GM19395 (cell line): ENCODE data around the gene FLAD1.

Experiments
- ATAC-seq: cut with Tn5 transposase; IDR thresholded peaks from one replicate; pipeline ENCODE4 v1.9.1; 2021; ENCODE audit warnings: mild to moderate bottlenecking, moderate library complexity; ENCODE audit not compliant: unreplicated experiment

FLAD1 gene

GRCh38 chr1:154982897-154983648 lies at the start of gene FLAD1:
Gene FLAD1 (plus strand): TSS chr1:154983344. CDS start chr1:154983695, 351 bp downstream.
- peak; percentile 97 for ATAC-seq

DNA sequence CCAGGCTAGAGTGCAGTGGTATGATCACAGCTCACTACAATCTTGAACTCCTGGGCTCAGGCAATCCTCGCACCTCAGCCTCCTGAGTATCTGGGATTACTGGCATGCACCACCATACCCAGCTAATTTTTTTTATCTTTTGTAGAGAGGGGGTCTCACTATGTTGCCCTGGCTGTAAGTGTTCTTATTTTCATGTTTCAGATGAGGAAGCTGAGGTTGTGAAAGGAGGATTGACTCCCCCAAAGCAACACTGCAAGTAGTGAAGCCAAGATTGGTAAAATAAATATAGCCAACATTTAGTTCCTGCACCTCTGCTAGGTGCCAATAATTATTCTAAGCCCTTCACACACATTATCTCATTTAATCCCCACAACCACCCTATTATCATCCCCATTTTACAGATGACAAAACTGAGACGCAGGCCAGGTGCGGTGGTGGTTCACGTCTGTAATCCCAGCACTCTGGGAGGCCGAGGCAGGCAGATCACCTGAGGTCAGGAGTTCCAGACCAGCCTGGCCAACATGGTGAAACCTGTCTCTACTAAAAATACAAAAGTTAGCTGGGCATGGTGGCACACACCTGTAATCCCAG lies 48.7 kb upstream of the FLAD1 start:
- ATAC-seq, result no peak

DNA sequence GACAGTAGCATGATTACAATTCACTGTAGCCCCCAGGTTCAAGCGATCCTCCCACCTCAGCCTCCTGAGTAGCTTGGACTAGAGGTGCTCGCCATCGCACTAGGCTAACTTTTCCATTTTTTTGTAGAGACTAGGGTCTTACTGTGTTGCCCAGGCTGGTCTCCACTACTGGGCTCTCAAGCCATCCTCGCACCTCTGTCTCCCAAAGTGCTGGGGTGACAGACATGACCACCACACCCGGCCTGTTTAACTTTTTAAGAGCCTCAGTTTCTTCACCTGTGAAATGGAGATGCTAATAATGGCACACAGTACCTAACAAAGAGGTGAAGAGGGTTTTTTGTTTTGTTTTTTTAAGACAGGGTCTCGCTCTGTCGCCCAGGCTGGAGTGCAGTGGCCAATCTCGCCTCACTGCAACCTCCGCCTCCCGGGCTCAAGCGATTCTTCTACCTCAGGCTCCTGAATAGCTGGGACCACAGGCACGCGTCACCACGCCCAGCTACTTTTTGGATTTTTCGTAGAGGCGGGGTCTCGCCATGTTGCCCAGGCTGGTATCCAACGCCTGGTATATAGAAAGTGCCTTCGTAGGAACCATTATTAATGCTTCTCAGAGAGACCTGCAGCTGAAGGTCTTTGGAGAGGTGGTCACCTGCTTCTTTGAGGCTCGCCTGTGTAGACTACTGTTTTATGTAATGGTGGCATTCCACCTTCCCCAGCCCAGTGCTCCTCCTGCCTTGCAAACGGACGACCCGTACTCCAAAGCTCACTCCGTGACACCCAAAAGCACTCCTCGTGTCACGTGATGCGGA lies 47.2 kb upstream of the FLAD1 start:
- no peak for ATAC-seq

DNA sequence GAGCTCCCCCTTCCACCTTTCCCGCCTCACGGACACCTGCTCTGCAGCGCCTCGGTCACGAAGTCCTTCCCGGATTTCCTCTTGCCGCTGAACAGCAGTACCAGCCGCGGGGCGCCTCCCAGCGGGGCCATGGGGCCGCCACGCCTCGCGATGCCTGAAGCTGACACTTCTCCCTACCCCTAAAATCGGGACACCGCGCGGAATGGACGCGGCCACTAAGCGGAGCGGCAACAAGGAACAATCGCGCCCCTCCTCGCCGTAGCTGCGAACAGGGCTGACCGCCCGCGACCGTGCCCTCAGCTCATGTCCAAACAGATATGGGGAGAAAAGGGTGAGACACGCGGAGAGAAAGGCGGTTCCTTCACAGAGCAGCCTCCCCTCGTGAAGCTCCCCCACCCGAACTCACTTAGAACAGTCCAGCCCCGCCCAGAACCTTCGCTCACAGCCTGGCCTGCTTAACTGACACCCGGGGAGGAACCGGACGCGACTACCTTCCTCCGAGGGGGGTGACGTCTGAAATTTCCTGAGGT lies 46.5 kb upstream of the FLAD1 start, which contains the start of gene PMVK:
TSS of gene PMVK (minus strand) at position 165 of the 530 bp plus-strand sequence. CDS start at position 131, 34 bp downstream.
- ATAC-seq, result peak; percentile 79

DNA sequence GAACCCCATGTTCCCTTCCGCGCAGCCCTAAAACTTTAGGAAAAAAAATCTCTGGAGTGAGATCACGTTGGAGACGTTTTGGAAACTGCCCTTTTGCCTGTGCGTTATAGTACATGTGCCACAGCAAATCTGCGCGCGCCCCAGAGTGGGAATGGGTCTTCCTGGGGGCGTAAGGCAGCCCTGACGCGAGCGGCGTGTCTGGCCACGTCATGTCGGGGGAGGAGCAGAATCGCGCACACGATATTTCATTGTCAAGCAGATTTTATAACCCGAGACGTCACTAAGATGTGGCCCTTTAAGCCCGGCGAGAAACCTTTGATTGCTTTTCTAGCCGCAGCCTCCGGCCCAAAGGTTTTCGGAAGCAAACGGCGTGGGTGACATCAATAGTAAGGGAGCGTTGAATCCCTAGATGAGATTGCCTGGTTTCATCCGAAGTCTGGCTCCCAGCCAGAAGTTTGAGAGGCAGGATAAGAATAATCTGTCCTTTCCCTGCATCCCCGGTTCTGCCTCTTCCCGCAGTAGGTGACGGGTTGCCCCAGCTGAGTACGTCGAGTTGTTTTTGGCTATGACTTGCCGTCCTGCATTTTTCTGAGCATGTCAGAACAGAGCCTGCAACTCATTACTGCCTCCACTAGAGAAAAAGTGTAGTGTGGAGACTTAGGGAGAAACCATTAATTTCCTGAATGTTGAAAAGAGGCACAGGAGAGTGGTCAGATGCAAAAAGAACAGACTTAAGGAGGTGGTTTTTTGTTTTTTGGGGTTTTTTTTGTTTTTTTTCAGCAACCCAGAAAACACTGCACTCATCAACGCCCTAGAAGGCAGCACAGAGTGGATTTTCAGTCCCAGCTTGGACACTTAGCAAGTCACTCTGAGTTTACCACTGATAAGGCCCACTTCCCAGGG lies 45.8 kb upstream of the FLAD1 start:
- ATAC-seq, result peak; percentile 60

DNA sequence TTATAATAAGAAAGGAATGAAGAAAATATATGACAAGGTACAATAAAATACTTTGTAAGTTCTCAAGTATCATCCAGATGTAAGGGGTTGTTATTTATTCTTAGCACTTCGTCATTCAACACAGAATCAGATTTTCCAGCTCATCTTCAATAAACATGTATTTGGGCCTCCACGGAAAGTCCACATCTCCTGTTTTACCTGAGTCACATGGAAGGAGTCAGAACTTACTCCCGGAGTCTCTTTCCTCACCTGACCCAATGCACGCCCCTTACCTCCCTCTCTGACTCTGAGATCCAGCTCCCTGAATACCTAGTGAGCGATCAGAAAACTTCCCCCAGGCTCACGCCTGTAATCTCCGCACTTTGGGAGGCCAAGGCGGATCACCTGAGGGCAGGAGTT lies 45.2 kb upstream of the FLAD1 start:
- no peak for ATAC-seq

DNA sequence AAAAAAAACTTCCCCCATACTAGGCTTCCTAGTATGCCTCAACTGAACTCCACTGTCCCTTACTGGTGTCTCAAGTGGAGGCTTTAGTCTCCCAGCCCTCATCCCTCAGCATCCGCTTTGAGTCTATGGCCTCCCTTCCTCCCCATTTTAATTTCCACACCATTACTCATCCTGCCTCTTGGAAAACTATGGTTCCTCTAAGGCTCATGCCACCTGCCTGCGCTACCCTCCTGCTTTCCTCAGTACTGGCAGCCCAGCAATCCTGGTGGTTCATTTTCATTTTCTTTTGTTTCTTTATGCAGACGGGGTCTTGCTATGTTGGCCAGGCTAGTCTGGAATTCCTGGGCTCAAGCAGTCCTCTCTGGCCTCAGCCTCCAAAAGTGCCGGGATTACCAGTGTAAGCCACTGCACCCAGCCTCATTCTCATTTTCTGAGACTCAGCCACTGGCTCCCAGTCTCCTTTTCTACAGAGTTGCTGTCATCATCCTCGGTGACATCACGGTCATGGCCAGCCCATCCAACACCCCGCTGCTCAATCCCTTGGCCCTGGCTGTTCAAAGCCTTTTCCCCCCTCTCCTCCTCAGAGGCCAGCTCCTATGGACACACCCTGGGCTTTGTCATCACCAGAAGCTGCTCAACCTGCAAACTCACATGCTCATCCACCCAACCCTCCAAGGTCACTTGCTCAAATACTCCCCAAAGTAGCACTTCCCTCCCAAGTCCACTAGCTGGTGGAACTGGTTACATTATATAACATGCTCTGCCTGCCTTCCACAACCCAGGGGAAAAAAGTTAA lies 44.3 kb upstream of the FLAD1 start:
- no peak for ATAC-seq

- no peak for ATAC-seq
These were observed 43.0 kb upstream of the FLAD1 start for GRCh38 chr1:154940213-154940560.

GRCh38 chr1:154940651-154941194 lies 42.4 kb upstream of the FLAD1 start:
- ATAC-seq, result no peak

GRCh38 chr1:154941333-154942013 lies 41.7 kb upstream of the FLAD1 start:
- ATAC-seq, result no peak

GRCh38 chr1:154943649-154944400 lies 39.3 kb upstream of the FLAD1 start:
- ATAC-seq, result no peak

DNA sequence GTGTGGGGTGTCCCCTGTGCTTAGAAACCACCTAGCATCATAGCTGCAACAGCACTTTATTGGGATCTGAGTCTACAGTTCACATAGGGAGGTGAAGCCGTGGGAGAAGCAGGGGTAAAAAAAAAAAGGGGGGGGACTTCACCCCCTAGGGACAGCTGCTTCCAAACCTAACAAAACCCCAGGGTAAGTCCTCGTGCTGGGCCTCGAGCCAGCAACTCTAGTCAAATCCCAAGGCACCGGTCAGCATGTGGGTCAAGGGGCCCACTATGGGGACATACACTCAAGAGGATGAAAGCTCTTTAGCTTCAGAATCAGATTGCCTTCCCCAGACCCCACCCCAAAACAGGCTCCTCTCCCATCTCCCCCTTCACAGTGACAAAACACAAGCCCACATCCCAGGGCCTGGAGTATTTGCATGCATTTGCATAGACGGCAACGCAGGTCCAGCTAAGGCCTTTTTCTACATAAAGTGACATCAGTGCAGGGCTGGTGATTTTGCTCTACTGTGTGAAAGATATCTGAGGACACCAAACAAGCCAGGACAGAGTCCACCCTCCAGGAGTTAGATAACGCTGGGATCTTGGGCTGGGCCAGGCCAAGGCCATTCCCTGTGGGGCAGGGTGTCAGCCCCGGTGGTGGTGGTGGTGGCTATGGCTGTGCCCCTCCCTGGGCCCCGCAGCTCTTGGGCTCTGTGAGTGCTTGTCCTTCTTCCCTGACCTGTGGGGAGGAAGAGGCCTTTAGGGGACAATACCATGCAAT lies 38.6 kb upstream of the FLAD1 start:
- ATAC-seq, result no peak

GRCh38 chr1:154945160-154945961 lies 37.8 kb upstream of the FLAD1 start:
- no peak for ATAC-seq

GRCh38 chr1:154945962-154946850 lies 36.9 kb upstream of the FLAD1 start:
- ATAC-seq, result no peak

DNA sequence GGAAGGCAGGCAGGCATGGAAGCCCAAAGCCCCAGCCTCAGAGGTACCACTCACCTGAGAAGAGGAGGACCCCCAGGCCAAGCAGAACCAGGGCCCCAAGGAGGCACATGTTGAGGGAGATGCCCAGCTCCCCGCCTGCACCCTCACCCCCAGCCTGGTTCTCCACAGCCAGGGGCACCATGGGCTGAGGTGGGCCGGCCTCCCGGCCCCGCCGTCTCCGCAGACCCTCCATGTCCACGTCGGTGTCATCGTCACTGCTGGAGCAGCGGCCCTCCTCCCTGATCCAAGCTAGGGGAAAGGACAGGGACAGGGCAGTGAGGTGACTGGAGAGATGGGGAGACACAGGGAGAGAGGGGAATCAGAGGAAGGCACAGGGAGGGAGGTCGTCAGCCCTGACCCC lies 35.1 kb upstream of the FLAD1 start:
- no peak for ATAC-seq
